Testis (tissue), 2 donors: ENCODE data around the gene CFAP43.

Experiments
- POLR2A ChIP-seq: fragments of 450-650 bp; IDR thresholded peaks from one replicate; pipeline ENCODE4 v1.6.1; 2017; ENCODE audit warnings: antibody characterized with exemption, mild to moderate bottlenecking, moderate library complexity
- TF ChIP-seq, protein P1 (sequence below), 3 experiments: fragments of 450-650 bp in 2 of 3; fragments of 200-600 bp in 1 of 3; sonication (generic) in 1 of 3; IDR thresholded peaks; one replicate each; pipeline ENCODE4 v1.5.1; 2016 to 2019; ENCODE audit warnings: antibody characterized with exemption in 3 of 3, mild to moderate bottlenecking in 2 of 3, moderate library complexity in 1 of 3

GRCh38 chr10:104250371-104250770 lies 18.2 kb upstream of the CFAP43 start:
- TF ChIP-seq, protein P1, sequence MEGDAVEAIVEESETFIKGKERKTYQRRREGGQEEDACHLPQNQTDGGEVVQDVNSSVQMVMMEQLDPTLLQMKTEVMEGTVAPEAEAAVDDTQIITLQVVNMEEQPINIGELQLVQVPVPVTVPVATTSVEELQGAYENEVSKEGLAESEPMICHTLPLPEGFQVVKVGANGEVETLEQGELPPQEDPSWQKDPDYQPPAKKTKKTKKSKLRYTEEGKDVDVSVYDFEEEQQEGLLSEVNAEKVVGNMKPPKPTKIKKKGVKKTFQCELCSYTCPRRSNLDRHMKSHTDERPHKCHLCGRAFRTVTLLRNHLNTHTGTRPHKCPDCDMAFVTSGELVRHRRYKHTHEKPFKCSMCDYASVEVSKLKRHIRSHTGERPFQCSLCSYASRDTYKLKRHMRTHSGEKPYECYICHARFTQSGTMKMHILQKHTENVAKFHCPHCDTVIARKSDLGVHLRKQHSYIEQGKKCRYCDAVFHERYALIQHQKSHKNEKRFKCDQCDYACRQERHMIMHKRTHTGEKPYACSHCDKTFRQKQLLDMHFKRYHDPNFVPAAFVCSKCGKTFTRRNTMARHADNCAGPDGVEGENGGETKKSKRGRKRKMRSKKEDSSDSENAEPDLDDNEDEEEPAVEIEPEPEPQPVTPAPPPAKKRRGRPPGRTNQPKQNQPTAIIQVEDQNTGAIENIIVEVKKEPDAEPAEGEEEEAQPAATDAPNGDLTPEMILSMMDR (IDR thresholded peaks at IDR 0.05): no peak
- TF ChIP-seq POLR2A: no peak
